ENCODE measurements around the gene CXorf58.

DNA sequence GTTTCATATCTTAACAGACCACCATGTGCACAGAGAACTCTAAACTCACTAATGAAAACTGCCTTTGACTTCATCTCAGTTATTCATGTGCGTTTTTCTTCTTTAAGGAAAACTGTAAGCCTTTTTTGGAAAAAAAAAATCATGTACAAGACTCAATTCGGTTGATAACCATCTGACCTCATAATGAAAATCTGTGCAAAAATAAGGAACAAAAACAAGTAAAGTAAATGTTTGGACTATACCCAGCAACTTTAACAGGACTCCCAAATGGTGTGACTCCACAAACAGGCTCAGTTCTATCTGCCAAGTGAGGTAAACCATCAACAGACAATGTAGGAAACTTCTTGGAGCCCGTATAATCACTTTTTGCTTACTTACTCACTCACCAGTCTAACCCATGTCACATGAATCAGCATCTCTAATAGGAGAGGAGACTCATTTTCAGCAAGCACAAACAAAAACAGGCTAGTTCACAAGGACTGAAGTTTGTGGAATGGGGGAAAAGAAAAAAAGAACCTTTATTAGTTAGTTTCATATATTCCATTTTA lies 9.3 kb upstream of the CXorf58 start:
- TF ChIP-seq GATA2 (IDR thresholded peaks at IDR 0.05; ENCODE audit: low read depth, low read length) (no peak), GATA3 (IDR thresholded peaks at IDR 0.05; ENCODE audit: low read depth, low read length) (no peak)
